Prostate gland (tissue), 2 donors: ENCODE measurements around the gene PDE6B.

ENCODE experiments used
- CTCF ChIP-seq, 4 experiments: fragments of 200-600 bp in 2 of 4; fragments of 450-650 bp in 2 of 4; sonication (generic) in 2 of 4; IDR thresholded peaks; 1 replicate in 3 of 4; 2 replicates in 1 of 4; pipeline ENCODE4 v1.5.1; 2016 to 2019; ENCODE audit warnings: antibody characterized with exemption in 4 of 4, mild to moderate bottlenecking in 2 of 4, moderate library complexity in 2 of 4
- POLR2A ChIP-seq: fragments of 450-650 bp; IDR thresholded peaks from one replicate; pipeline ENCODE4 v1.6.1; 2016; ENCODE audit warnings: antibody characterized with exemption, mild to moderate bottlenecking
- POLR2AphosphoS5 ChIP-seq: sonication (generic); formaldehyde crosslinking; IDR thresholded peaks from one replicate; pipeline ENCODE4 v1.6.1; 2017; ENCODE audit warnings: antibody characterized with exemption

- TF ChIP-seq CTCF (IDR thresholded peaks at IDR 0.05) (no peak), POLR2AphosphoS5 (no peak), POLR2A (no peak)
Measured at GRCh38 chr4:592825-593520, 32.4 kb upstream of the PDE6B start.
